ENCODE data around the gene ZSWIM3. TPM values are rescaled to one million over a fixed set of nuclear protein-coding genes. Genes with fewer than 3 reads are reported as not detected.

ZSWIM3 gene
- total and polyA plus RNA-seq, 2 donors (not counting 3 experiments of a cell fraction or from before 2014, with no cell fraction given), result 3.8 to 4.4 TPM

DNA sequence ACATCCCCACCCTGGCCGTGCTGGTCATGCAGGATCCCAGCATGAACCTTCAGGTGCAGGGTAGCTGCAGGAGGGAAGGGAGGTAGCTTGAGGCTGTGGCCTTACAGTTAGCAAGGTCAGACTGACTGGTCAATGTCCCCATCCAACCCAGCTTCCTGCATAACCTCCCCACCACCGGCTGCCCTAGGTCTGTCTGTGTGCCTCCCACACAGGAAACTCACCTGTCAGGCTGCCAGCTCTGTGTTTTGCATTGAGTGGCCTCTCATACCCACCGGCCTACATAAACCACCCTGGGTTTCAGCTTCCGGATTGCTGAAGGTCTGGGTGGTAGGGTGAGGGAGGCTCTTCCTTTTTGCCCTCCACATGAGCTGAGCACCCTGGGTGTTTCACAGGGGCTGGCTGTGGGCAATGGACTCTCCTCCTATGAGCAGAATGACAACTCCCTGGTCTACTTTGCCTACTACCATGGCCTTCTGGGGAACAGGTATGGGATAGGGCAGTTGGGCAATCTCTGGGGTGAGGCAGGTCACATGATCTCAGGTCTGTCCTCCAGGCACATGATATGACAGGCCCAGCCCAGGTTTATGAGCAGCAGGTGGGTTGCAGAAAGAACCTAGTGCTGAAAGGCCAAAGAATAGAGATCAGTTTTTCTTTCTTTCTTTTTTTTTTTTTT is 35.5 kb downstream of the ZSWIM3 start:
- POLR2A ChIA-PET, result no interaction called here
- CTCF ChIA-PET, result interaction anchor here (1.9 to 4.9 kb wide), 5 partner anchors 17 to 78 kb away, joined by 5 to 50 read pairs (median 35); partner anchors contain the start of genes PCIF1, PLTP and ZNF335
- H3K27ac ChIP-seq (ENCODE audit: insufficient read depth, low read depth, low read length), result no peak overlapping the region
- no peaks in the 10 kb centered on the region for H3K27me3 ChIP-seq (ENCODE audit: control insufficient read depth in 2 of 2, insufficient read depth in 2 of 2, low read length in 2 of 2)
- intact Hi-C loops (cut with micrococcal nuclease), result no loop called here
- H4K20me1 ChIP-seq (replicated peaks; ENCODE audit: control insufficient read depth, extremely low read depth, insufficient read depth, low read length), result no peaks in the 10 kb centered on the region
- H3K4me1 ChIP-seq (ENCODE audit: control insufficient read depth, extremely low read depth, insufficient read depth, low read length), result peaks cover 22% of the 10 kb centered on the region
- dilution Hi-C loops (cut with MboI; ENCODE audit: extremely low pct_ligation_motif_present, low sequenced_read_pairs), result no loop called here
- no peak overlapping the region for H3K4me3 ChIP-seq (replicated peaks in 1 of 3; ENCODE audit: insufficient read depth in 1 of 3, low read depth in 1 of 3, low read length in 3 of 3)
- no TSS peak for BruUV-seq (replicated peaks)
- H2AFZ ChIP-seq (ENCODE audit: low read depth, low read length), result no peak overlapping the region
- FAIRE-seq (no peak), DNase-seq (ENCODE audit: low read depth, low spot score) (no peak)
- TF ChIP-seq JUN (IDR thresholded peaks at IDR 0.05; ENCODE audit: borderline replicate concordance, insufficient read depth, insufficient read length, low read depth) (no peak), FOS (IDR thresholded peaks at IDR 0.05; ENCODE audit: borderline replicate concordance, insufficient read depth, low read length) (no peak)
- H3K9ac ChIP-seq (replicated peaks; ENCODE audit: extremely low read depth, insufficient read depth, low read length), result no peak overlapping the region
- no peaks in the 10 kb centered on the region for H3K9me3 ChIP-seq (replicated peaks; ENCODE audit: control insufficient read depth, insufficient read depth, low read length)
- no peak overlapping the region for H3K4me2 ChIP-seq (ENCODE audit: insufficient read depth, low read length)
- H3K36me3 ChIP-seq (ENCODE audit: control insufficient read depth in 2 of 2, extremely low read depth in 1 of 2, insufficient read depth in 2 of 2, low read length in 2 of 2), result peaks cover 4 to 22% of the 10 kb centered on the region in 2 experiments
- H3K9me1 ChIP-seq (replicated peaks; ENCODE audit: control insufficient read depth, extremely low read depth, insufficient read depth, low read length), result no peaks in the 10 kb centered on the region
- no peaks in the 10 kb centered on the region for H3K79me2 ChIP-seq (ENCODE audit: control insufficient read depth, insufficient read depth, low read length)

DNA sequence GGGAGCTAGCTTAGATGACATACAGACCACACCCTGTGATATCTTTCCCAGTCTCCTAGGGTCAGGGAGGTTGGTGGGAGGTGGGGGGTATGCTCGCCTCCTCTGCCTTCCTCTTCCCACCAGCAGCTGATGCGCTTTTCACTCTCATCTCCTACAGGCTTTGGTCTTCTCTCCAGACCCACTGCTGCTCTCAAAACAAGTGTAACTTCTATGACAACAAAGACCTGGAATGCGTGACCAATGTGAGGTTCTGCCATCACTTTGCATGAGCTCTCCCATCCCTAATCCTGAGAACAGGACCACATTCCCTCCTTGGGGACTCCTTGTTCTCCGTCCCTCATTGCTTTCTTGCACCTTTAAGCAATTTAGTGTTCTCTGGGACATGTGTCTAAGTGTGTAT is 36.4 kb downstream of the ZSWIM3 start:
- no TSS peak for BruUV-seq (replicated peaks)
- Histone ChIP-seq H3K4me1 (ENCODE audit: control insufficient read depth, extremely low read depth, insufficient read depth, low read length) (peaks cover 22% of the 10 kb centered on the region), H3K27me3 (ENCODE audit: control insufficient read depth in 2 of 2, insufficient read depth in 2 of 2, low read length in 2 of 2) (no peaks in the 10 kb centered on the region), H4K20me1 (replicated peaks; ENCODE audit: control insufficient read depth, extremely low read depth, insufficient read depth, low read length) (no peaks in the 10 kb centered on the region), H3K4me2 (ENCODE audit: insufficient read depth, low read length) (no peak overlapping the region), H3K27ac (ENCODE audit: insufficient read depth, low read depth, low read length) (no peak overlapping the region), H3K9me1 (replicated peaks; ENCODE audit: control insufficient read depth, extremely low read depth, insufficient read depth, low read length) (no peaks in the 10 kb centered on the region), H3K79me2 (ENCODE audit: control insufficient read depth, insufficient read depth, low read length) (no peaks in the 10 kb centered on the region), H3K4me3 (replicated peaks in 1 of 3; ENCODE audit: insufficient read depth in 1 of 3, low read depth in 1 of 3, low read length in 3 of 3) (no peak overlapping the region), H2AFZ (ENCODE audit: low read depth, low read length) (no peak overlapping the region), H3K9me3 (replicated peaks; ENCODE audit: control insufficient read depth, insufficient read depth, low read length) (no peaks in the 10 kb centered on the region), H3K36me3 (ENCODE audit: control insufficient read depth in 2 of 2, extremely low read depth in 1 of 2, insufficient read depth in 2 of 2, low read length in 2 of 2) (peaks cover 4 to 28% of the 10 kb centered on the region in 2 experiments), H3K9ac (replicated peaks; ENCODE audit: extremely low read depth, insufficient read depth, low read length) (no peak overlapping the region)
- CTCF ChIA-PET, result no interaction called here
- intact Hi-C loops (cut with micrococcal nuclease), result no loop called here
- POLR2A ChIA-PET, result no interaction called here
- DNase-seq (ENCODE audit: low read depth, low spot score) (no peak), FAIRE-seq (no peak)
- TF ChIP-seq FOS (IDR thresholded peaks at IDR 0.05; ENCODE audit: borderline replicate concordance, insufficient read depth, low read length) (no peak), EZH2 (IDR thresholded peaks at IDR 0.05; ENCODE audit: borderline replicate concordance, low read depth, low read length, severe bottlenecking) (no peak), POLR2AphosphoS5 (IDR thresholded peaks at IDR 0.05; ENCODE audit: insufficient read depth, low read depth, low read length) (no peak), JUN (IDR thresholded peaks at IDR 0.05; ENCODE audit: borderline replicate concordance, insufficient read depth, insufficient read length, low read depth) (no peak), GATA2 (IDR thresholded peaks at IDR 0.05; ENCODE audit: insufficient read depth, insufficient read length, low read depth, low read length) (no peak)
- TF ChIP-seq, protein P1, sequence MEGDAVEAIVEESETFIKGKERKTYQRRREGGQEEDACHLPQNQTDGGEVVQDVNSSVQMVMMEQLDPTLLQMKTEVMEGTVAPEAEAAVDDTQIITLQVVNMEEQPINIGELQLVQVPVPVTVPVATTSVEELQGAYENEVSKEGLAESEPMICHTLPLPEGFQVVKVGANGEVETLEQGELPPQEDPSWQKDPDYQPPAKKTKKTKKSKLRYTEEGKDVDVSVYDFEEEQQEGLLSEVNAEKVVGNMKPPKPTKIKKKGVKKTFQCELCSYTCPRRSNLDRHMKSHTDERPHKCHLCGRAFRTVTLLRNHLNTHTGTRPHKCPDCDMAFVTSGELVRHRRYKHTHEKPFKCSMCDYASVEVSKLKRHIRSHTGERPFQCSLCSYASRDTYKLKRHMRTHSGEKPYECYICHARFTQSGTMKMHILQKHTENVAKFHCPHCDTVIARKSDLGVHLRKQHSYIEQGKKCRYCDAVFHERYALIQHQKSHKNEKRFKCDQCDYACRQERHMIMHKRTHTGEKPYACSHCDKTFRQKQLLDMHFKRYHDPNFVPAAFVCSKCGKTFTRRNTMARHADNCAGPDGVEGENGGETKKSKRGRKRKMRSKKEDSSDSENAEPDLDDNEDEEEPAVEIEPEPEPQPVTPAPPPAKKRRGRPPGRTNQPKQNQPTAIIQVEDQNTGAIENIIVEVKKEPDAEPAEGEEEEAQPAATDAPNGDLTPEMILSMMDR (IDR thresholded peaks at IDR 0.05; ENCODE audit: extremely low read depth in 1 of 2, insufficient read depth in 1 of 2, low read depth in 1 of 2, low read length in 2 of 2), result no peak
- dilution Hi-C loops (cut with MboI; ENCODE audit: extremely low pct_ligation_motif_present, low sequenced_read_pairs), result no loop called here
